ENCODE results near the gene MACROD2. TPM values are rescaled to one million over a fixed set of nuclear protein-coding genes. Genes with fewer than 3 reads are reported as not detected.

The MACROD2 gene
- total and polyA plus RNA-seq, 2 experiments from 2014 or later, result 2.8 to 4.3 TPM

- ATAC-seq, result peak; percentile 54
- DNase-seq (ENCODE audit: low spot score), result peak; percentile 68
These were observed 1907.2 kb downstream of the MACROD2 start for GRCh38 chr20:15902493-15902892.

GRCh38 chr20:15905661-15906060 is 1910.3 kb downstream of the MACROD2 start:
- H3K36me3 ChIP-seq (ENCODE audit: insufficient read depth), result no peaks in the 10 kb centered on the region
- no peaks in the 10 kb centered on the region; the same call in 1 of the 3 replicates for H3K36me3 Mint-ChIP-seq (ENCODE audit: low read depth)
- H3K27ac ChIP-seq (ENCODE audit: low read depth), result no peak overlapping the region
- no peaks in the 10 kb centered on the region for H3F3A ChIP-seq (replicated peaks; ENCODE audit: low read depth)
- no peaks in the 10 kb centered on the region for H3K79me2 ChIP-seq (replicated peaks; ENCODE audit: insufficient read depth)
- TF ChIP-seq ZNF331 (CRISPR knock-in tag; IDR thresholded peaks at IDR 0.05; ENCODE audit: low read depth) (no peak), REST (IDR thresholded peaks at IDR 0.05; ENCODE audit: unreplicated experiment) (no peak), POLR2AphosphoS5 (IDR thresholded peaks at IDR 0.05; ENCODE audit: low read depth) (no peak), CTCF (conservative IDR thresholded peaks at IDR 0.05; ENCODE audit: low read depth in 2 of 2) (no peak), EZH2phosphoT487 (IDR thresholded peaks at IDR 0.05; ENCODE audit: unreplicated experiment) (no peak), STAT1 (IDR thresholded peaks at IDR 0.05; ENCODE audit: unreplicated experiment) (no peak), JUNB (IDR thresholded peaks at IDR 0.05; ENCODE audit: unreplicated experiment) (no peak), NANOG (IDR thresholded peaks at IDR 0.05; ENCODE audit: borderline replicate concordance) (no peak), EZH2 (IDR thresholded peaks at IDR 0.05; ENCODE audit: low read depth, unreplicated experiment) (no peak)
- DNase-seq (ENCODE audit: low spot score) (no peak), ATAC-seq (no peak)
- H3K4me3 Mint-ChIP-seq, result no peak overlapping the region
- H3K9me3 Mint-ChIP-seq, result peaks cover 3% of the 10 kb centered on the region; the same call in 1 of the 3 replicates
- peak overlapping the region; percentile 75; the same call in 1 of the 2 replicates for H2AFZ ChIP-seq
- H3K4me3 ChIP-seq, result no peak overlapping the region
- H3K4me2 ChIP-seq, result no peak overlapping the region
- H3K27me3 Mint-ChIP-seq (ENCODE audit: insufficient read depth, low read depth, poor library complexity), result no peaks in the 10 kb centered on the region
- no peaks in the 10 kb centered on the region for H4K20me1 ChIP-seq (replicated peaks; ENCODE audit: insufficient read depth)
- H3K27me3 ChIP-seq (ENCODE audit: insufficient read depth), result no peaks in the 10 kb centered on the region
- H3K4me1 ChIP-seq (ENCODE audit: insufficient read depth), result no peaks in the 10 kb centered on the region
- H3K27ac Mint-ChIP-seq, result no peak overlapping the region
- H3K9me2 ChIP-seq (ENCODE audit: insufficient read depth), result peaks cover 27% of the 10 kb centered on the region
- no peaks in the 10 kb centered on the region for H3K4me1 Mint-ChIP-seq

More at GRCh38 chr20:15902493-15902892, 1907.2 kb downstream of the MACROD2 start:
- no peaks in the 10 kb centered on the region for H3F3A ChIP-seq (replicated peaks; ENCODE audit: low read depth)
- no peaks in the 10 kb centered on the region for H3K36me3 ChIP-seq (ENCODE audit: insufficient read depth)
- H3K4me2 ChIP-seq, result no peak overlapping the region
- H3K4me1 Mint-ChIP-seq, result no peaks in the 10 kb centered on the region
- H3K27me3 Mint-ChIP-seq (ENCODE audit: insufficient read depth, low read depth, poor library complexity), result no peaks in the 10 kb centered on the region
- no peaks in the 10 kb centered on the region for H3K79me2 ChIP-seq (replicated peaks; ENCODE audit: insufficient read depth)
- no peaks in the 10 kb centered on the region for H3K4me1 ChIP-seq (ENCODE audit: insufficient read depth)
- H3K36me3 Mint-ChIP-seq (ENCODE audit: low read depth), result no peaks in the 10 kb centered on the region; the same call in 1 of the 3 replicates
- H3K27ac Mint-ChIP-seq, result no peak overlapping the region
- peak; percentile 63 to 75 for TF ChIP-seq CTCF (conservative IDR thresholded peaks at IDR 0.05; ENCODE audit: low read depth in 2 of 2)
- no peak for TF ChIP-seq ETS1 (IDR thresholded peaks at IDR 0.05)
- H4K20me1 ChIP-seq (replicated peaks; ENCODE audit: insufficient read depth), result no peaks in the 10 kb centered on the region
- H3K4me3 Mint-ChIP-seq, result no peak overlapping the region
- H3K27me3 ChIP-seq (ENCODE audit: insufficient read depth), result no peaks in the 10 kb centered on the region
- no peak overlapping the region for H3K27ac ChIP-seq (ENCODE audit: low read depth)
- H3K4me3 ChIP-seq, result no peak overlapping the region
- H3K9me3 Mint-ChIP-seq, result peaks cover 3% of the 10 kb centered on the region; the same call in 1 of the 3 replicates
- H2AFZ ChIP-seq, result no peak overlapping the region
- H3K9me2 ChIP-seq (ENCODE audit: insufficient read depth), result peaks cover 16% of the 10 kb centered on the region

Data from GM23338 (cell line).